GM12891 (cell line): ENCODE results near the gene SLC6A20.

ENCODE experiments used
- PAX5 ChIP-seq: IDR thresholded peaks from 2 replicates; pipeline ENCODE4 v1.6.1; 2011; ENCODE audit warnings: low read length, moderate library complexity, mild to moderate bottlenecking; ENCODE audit not compliant: insufficient read depth, severe bottlenecking
- POLR2A ChIP-seq: IDR thresholded peaks from 2 replicates; pipeline ENCODE4 v1.6.1; 2011; ENCODE audit warnings: low read depth, low read length, control low read depth
- POLR2AphosphoS5 ChIP-seq: IDR thresholded peaks from 2 replicates; pipeline ENCODE4 v1.6.1; 2011; ENCODE audit warnings: low read depth, low read length, control low read depth

- no peak for TF ChIP-seq POLR2A
- no peak for TF ChIP-seq PAX5
- no peak for TF ChIP-seq POLR2AphosphoS5
Observed at GRCh38 chr3:45781271-45781670, 15.1 kb downstream of the SLC6A20 start.
